ENCODE data around the gene KNOP1. TPM values are rescaled to one million over a fixed set of nuclear protein-coding genes. Genes with fewer than 3 reads are reported as not detected.
"Not testable (repeated sequence)": the region's sequence is repeated elsewhere in the genome, so short reads cannot be mapped to it uniquely, and the experiment has no call there.

KNOP1 gene
- total RNA-seq, 1 experiment from 2014 or later = 24.3 TPM

DNA sequence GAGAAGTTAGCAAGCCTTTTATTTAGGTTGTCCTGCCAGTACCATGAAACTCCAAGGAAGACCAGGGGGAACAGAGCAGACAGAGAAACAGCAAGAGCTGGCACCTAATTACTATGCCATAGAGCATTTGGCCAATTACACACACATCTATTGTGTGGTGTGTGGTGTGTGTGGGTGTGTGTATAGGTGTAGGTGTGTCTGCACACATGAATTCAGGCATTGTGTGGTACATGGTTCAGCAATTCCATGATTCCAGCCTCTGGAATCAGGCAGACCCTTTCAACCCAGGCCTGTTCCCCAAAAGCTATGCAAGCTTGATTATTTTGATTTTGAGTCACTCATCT, 25.8 kb upstream of the KNOP1 start:
- DNase-seq (ENCODE audit: extremely low read depth, low read depth) = no peak

DNA sequence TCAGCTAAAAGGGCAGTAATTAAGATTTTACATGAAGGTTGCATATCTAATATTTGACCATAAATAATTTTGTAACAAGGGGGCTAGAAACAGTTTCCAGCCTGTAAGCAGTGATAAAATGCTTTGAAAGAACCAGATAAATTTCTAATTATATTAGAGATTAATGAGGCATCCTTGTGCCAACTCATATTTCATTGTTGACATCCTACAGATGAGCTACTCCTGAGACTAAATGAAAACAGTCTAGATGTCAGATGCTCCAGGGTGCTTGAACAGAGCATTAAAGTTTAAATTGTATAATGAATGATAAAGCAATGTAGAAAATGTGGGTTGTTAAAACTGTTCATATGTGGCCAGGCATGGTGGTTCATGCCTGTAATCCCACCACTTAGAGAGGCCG, 23.3 kb upstream of the KNOP1 start:
- DNase-seq (ENCODE audit: extremely low read depth, low read depth) = no peak

DNA sequence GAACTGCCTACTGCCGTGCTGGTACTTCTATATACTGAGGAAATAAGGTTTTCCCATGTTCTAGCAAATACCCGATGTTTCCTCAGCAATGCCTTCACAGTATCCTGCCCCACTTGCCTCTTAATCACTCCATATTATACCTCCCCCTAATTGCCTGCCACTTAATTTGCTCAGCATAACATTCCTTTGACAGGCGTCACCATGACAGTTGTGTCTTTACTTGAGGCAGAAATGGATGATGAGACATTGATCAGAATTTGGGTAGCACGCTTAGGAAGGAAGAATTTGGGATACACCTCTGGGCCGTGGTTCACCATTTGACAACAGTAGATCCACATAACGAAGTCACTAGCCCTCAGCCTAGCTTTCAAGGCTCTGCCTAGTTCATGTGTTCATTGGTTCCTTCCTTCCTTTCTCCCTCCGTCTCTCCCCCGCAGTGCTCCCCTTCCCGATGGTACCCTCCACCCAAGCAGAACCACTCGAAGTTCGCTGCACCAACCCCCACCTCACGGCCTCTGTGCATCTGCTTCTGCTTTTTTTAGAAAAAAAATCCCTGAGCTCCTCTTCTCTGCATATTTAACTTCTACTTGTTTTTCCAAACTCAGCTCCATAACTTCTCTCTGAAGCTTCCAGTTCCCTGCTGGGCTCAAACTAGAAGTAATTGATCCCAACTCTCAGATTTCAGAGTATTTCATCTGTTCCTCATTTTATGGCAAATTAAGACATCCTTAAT, 19.4 kb upstream of the KNOP1 start:
- no peak for DNase-seq (ENCODE audit: extremely low read depth, low read depth)

DNA sequence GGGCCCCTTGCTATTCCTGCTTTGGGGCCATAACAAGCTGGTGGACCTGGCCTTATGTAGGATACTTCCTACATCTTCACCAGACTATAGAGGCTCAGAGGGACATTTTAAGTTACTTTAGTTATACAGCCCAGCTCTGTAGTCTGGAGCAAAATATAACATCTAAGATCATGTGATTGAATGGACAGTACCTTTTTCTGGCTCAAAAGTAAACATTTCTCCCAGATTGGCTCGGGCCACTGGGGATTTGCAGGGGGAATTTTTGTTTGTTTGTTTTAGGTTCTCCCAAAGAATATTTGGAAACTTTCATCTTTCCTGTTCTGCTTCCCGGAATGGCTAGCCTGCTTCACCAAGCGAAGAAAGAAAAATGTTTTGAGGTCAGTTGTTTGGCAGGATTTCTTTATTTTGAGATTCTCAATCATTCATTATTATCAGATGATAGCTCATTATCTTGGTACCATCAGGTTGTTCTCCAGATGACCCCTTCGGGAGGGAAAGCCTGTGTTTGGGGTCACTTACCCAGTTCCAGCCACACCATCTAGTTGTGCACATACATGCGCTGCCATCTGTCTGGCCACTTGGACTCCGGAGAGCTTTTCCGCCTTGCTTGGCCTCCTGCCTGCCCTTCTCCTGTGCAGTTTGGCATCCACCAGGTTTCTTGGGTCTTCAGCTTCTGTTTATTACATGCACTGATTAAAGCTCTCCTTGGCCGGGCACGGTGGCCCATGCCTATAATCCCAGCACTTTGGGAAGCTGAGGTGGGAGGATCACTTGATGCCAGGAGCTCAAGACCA, 17.2 kb upstream of the KNOP1 start:
- no peak for DNase-seq (ENCODE audit: extremely low read depth, low read depth)

DNA sequence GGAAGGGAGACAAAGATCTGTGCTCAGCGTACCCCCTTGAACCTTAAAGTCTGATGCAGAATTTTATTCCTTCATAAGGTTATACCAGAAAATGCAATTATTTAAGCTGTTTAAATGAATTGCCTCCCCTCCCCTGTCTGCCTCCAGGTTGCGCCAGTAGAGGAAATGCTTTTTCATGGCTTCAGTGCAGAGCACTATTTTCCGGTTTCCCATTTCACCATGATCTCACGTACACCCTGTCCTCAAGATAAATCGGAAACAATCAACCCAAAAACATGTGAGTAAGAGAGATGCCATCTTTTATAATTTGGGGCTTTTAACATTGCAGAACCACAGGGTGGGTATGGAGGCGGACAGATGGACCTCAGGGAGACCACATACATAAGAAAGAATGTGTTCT, 15.5 kb upstream of the KNOP1 start:
- no peak for DNase-seq (ENCODE audit: extremely low read depth, low read depth)

DNA sequence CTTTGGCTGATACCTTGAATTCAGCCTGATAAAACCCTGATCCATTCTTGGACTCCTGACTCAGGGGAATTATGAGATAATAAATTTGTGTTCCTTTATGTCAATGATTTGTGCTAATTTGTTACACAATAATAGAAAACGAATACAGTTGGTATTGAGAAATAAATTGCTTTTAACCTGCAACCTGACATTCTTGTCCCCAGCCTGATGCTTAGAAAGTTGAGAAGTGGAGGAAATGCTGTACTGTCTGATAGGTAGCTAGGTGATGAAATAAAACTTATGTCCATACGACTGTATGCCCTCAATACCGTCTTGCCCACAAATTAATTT, 10.6 kb upstream of the KNOP1 start:
- no peak for DNase-seq (ENCODE audit: extremely low read depth, low read depth)

DNA sequence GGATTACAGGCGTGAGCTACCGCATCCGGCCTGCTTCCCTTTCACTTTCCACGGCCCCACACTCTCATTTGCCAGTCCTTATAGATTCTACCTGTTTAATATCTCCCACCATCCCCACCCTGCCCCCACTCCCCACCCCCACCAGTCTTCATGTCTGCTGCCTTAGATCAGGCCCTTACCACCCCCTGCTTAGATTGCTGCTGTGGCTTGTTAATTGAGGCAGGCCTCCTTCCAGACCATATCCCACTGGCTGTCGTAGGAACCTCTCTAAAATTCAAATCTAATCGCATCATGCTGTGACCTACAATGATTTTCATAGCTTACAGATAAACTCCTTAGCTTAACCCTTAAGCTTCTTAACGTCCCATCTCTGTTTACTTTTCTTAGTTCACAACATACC, 5.0 kb upstream of the KNOP1 start:
- DNase-seq (ENCODE audit: extremely low read depth, low read depth) = no peak

DNA sequence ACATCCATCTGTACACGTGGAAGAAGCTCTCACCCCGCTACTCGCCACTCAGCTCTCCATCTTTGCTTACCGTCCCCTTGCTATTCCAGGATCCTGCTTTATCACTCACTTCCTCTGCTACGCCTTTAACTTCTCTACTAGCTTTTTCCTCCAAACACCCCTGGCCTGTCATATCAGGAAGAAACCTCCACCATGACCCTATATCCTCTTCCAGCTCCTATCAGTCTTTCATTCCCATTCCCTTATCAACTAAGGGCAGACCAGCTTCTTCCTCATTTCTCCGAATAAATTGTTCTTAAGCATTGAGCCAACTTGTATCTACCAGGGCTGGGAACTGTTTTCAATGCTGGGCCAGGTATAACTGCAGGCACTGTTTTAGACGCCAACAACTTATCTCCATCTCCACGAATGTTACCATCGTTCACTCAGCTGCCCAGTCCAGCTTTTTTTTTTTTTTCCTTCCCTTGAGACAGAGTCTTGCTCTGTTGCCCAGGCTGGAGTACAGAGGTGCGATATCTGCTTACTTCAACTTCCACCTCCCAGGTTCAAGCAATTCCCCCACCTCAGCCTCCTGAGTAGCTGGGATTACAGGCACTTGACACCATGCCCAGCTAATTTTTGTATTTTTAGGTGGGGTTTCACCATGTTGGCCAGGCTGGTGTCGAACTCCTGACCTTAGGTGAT, 4.4 kb upstream of the KNOP1 start:
- no peak for DNase-seq (ENCODE audit: extremely low read depth, low read depth)

DNA sequence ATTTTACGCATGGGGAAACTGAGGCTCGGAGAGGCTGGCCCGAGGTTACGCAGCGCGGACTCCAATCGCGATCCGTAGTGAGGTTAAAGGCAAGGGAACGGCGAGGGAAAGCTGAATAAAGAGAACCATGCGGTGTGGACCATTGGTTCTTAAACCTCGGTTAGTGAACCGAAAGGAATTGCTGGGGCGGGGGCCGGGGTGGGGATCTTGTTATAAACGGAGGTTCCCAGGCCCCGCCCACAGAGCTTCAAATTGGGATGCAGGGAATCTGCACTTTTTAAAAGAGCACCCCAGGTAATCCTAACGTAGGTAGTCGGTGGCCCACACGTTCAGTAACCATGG, 568 bp upstream of the KNOP1 start:
- DNase-seq (ENCODE audit: extremely low read depth, low read depth) = no peak

DNA sequence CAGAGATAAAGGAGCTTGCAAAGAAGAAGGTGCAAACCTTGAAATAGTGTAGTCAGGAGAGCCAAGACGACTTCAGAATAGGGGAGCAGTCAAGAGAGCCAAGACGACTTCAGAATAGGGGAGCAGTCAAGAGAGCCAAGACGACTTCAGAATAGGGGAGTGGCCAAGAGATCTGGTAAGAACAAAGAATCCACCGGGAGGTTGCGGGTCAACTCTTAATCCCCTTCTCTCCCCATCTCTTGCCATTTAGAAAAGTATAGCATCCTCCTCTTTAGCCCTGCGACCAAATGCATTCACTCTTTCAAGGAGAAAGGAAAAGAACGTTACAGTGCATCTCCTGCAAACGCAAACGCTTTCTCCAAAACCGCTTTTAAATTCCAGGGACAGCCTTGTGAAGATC, 713 bp downstream of the KNOP1 start:
- DNase-seq (ENCODE audit: extremely low read depth, low read depth) = no peak

DNA sequence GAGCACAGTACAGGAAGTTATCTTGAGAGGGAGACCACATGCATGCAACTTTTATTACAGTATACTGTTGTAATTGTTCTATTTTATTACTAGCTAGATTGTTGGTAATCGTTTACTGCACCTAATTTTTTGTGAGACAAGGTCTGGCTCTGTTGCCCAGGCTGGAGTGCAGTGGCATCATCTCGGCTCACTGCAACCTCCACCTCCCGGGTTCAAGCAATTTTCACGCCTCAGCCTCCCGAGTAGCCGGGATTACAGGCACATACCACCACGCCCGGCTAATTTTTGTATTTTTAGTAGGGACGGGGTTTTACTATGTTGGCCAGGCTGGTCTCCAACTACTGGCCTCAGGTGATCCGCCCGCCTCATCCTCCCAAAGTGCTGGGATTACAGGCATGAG, 1.3 kb downstream of the KNOP1 start:
- not testable (repeated sequence) for DNase-seq (ENCODE audit: extremely low read depth, low read depth)

DNA sequence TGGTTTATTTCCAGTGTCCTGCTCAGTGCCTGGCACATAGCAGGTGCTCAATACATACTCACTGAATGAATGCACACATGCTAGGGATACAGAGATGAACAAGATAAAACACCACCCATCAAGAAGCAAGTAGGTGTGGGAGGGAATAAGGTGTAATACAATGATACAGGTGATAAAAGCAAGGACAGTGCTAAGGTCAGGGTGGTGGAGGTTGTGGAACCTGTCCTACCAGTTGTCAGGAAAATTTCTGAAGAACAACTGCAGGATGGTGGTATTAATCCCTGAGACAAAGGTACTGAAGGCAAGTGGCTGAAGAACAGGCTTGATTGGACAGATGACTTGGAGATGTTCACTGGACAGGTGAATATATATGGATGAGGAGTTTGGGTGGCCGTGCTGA, 1.8 kb downstream of the KNOP1 start:
- no peak for DNase-seq (ENCODE audit: extremely low read depth, low read depth)

DNA sequence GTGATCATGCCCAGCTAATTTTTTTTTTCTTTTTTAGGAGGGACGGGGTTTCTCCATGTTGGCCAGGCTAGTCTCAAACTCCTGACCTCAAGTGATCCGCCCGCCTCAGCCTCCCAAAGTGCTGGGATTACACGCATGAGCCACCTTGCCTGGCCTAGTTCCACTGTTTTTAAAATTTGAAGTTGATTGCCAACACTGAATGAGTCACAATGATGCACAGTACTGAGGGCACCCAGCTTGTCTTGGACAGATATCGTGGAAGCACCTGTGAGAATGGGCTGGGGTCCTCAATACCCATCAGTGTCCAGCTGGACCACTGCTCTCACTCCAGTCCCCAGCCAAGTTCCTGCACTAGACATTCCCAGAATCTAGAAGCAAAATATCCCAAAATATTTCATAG, 2.5 kb downstream of the KNOP1 start:
- DNase-seq (ENCODE audit: extremely low read depth, low read depth) = no peak

DNA sequence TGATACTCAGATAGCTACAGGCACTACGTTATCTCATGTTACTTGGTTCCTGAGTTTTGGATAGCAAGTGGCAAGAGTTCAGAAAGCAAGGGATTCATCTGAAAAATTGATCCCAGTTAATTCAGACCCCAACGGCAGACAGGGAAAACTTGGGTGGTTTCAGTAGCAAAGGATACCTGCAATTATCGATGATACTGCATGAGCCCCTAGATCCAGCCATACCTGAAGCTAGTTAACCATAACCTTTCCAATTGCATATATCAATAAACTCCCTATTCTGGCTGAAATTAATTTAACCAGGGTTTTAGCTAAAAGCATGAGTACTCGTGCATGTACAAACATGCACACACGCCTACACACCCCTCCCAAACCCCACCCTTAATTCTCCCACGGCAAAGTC, 4.3 kb downstream of the KNOP1 start:
- DNase-seq (ENCODE audit: extremely low read depth, low read depth) = no peak

DNA sequence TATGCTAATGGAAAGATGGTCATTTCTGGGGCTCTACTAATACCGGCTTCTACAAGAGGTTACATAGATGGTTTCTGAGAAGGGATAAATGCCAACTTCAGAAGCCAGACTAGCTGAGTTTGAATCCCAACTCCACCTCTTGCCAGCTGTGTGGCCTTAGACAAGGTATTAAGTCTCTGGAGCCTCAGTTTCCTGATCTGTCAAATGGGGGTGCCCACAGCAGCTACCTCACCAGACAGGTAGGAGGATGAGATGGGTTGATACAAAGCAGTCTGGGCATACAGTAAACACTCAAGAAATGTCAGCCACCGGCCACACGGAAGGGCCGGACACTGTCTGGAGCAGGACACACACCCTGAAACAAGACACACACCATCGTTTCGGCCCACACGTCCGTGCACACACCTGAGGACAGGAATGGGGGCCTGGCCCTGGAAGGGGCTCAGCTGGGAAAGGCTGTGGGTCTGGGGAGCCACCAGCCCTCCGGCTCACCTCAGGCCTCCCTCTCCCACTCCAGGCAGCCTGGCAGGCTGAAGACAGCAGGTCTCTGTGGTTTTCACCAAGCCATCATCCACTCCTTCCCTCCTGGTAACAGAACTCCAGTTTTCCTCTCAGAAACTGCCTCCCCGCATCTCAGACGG, 5.5 kb downstream of the KNOP1 start:
- DNase-seq (ENCODE audit: extremely low read depth, low read depth) = no peak

DNA sequence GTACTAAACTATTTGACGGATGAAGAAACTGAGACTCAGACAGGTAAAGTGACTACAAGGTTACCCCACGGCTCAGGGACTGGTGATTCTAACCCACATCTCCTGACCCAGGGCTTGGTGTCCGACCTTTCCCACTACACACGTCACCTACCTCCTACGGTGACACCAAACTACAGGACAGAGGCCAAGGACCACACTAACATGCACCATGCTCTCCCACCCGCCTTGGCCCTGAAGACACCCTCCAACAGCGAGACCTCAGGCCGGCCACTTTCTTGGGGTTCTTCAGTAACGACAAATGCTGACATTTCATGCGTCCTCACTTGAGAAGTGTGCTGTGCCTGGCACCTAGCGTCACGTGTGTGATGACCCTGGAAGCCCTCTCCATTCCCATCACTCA, 6.4 kb downstream of the KNOP1 start:
- DNase-seq (ENCODE audit: extremely low read depth, low read depth) = no peak

DNA sequence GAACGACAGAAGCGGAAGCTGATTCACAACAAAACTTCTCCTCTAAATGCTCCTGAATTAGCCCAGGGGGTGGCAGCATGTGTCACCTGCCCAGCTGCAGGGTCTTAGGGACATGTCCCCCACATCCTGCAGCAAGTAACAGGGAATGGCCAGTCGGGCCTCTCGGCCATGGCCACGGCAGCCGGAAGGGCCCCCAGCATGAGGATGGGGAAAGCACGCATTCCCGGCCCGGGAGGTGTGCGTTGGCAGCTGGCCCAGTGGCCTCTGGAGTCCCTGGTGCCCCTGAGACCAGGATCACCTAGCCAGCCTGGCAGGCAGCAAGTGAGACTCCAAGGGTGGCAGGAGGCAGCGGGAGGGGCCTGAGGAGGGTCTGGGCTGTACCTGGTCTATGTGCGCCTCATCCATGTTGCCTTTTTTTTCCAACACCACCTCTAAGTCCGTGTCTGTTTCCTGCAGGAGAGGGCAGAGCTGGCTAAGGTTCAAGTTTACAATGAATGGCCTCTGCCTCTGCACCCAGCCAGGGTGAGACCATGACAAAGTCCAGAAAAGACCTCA, 7.0 kb downstream of the KNOP1 start:
- DNase-seq (ENCODE audit: extremely low read depth, low read depth) = no peak

DNA sequence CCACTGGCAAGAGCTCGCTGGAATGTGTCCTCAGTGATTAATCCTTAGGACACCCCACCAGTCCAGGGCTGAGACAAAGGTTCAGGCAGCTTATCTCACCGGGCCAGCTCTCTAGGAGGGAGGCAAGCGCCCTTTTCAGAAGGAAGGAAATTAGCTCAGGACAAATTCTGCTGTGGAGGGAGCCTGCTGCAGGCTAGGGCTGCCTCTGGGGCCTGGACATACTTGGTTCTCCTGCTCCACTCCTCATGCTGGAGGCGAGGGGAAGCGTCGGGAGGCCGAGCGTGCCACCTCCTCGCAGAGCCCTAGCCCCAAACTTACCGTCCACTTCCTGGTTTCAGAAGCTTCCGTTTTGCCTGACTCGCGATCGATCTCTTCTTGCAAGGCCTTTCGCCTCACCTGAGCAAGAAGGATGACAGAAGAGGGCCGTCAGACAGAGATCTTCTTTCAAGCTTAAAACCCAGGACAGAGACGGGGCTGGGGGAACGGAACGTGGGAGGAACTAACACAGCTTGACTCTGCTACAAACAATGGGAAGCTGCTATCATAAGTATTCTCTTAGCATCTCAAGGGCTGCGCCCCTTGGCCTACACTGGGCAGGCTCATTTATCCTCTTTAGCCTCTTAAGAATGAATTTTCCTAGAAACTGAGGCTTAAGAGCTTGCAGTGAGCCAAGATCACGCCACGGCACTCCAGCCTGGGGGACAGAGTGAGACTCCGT, 7.7 kb downstream of the KNOP1 start:
- DNase-seq (ENCODE audit: extremely low read depth, low read depth) = no peak

DNA sequence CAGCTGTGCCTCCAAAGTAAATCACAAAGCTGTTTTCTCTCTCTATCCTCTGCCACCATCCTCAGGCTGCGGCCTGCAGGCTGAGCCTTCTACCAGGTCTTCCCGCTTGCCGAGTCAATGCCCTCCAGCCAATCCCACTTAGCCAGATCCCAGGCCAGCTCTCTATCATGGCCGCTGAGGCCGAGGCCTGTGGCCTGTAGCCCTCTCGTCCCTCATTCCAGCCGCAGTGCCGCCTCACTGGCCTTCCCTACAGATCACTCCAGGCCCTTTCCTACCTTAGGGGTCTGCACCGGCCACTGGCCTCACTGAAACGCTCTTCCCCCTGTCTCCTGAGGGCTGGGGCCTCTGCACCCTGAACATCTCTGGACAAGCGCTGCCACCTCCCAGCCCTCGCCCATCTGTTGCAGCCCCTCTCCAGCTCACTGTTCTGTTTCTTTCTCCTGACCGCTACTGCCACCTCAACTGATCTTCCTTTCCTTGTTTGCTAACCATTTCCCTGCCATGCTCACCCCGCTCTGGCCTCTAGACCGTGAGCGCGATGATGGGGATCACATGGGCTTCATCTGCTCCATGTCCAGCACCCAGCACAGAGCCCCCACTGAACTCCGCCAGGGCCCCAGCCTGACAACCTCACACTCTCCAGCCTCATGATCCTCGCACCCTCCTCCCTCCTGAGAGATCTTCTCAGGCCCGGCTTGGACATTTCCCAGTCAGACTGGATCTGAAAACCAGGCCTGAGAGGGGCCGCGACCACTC, 8.5 kb downstream of the KNOP1 start:
- no peak for DNase-seq (ENCODE audit: extremely low read depth, low read depth)
